ENCODE measurements around the gene JAZF1. TPM values are rescaled to one million over a fixed set of nuclear protein-coding genes. Genes with fewer than 3 reads are reported as not detected.
A peak's percentile ranks its signal among the peaks of the same experiment; 100 is the strongest.

The JAZF1 gene
- total RNA-seq, 1 experiment from 2014 or later = 15.3 TPM

- DNase-seq (ENCODE audit: low read depth, low spot score) = peak; percentile 35
- in situ Hi-C loops (cut with HindIII; ENCODE audit: low pct_unique_long_range_greater_than_20kb, low sequenced_read_pairs) = no loop called here
Measured at GRCh38 chr7:28152594-28152993, 28.0 kb downstream of the JAZF1 start.

GRCh38 chr7:28151965-28152364 lies 28.6 kb downstream of the JAZF1 start:
- in situ Hi-C loops (cut with HindIII; ENCODE audit: low pct_unique_long_range_greater_than_20kb, low sequenced_read_pairs) = no loop called here
- peak; percentile 93 for DNase-seq (ENCODE audit: low read depth, low spot score)

- in situ Hi-C loops (cut with HindIII; ENCODE audit: low pct_unique_long_range_greater_than_20kb, low sequenced_read_pairs) = no loop called here
Measured at GRCh38 chr7:28149291-28150101, 31.1 kb downstream of the JAZF1 start.

GRCh38 chr7:28145931-28146330 lies 34.7 kb downstream of the JAZF1 start:
- DNase-seq (ENCODE audit: low read depth, low spot score) = no peak
- in situ Hi-C loops (cut with HindIII; ENCODE audit: low pct_unique_long_range_greater_than_20kb, low sequenced_read_pairs) = no loop called here

More at GRCh38 chr7:28149291-28150101, 31.1 kb downstream of the JAZF1 start:
- no peak for DNase-seq (ENCODE audit: low read depth, low spot score)

- in situ Hi-C loops (cut with HindIII; ENCODE audit: low pct_unique_long_range_greater_than_20kb, low sequenced_read_pairs) = no loop called here
- DNase-seq (ENCODE audit: low read depth, low spot score) = no peak
Measured at GRCh38 chr7:28145090-28145626, 35.4 kb downstream of the JAZF1 start.

- DNase-seq (ENCODE audit: low read depth, low spot score) = peak; percentile 28
- in situ Hi-C loops (cut with HindIII; ENCODE audit: low pct_unique_long_range_greater_than_20kb, low sequenced_read_pairs) = no loop called here
Measured at GRCh38 chr7:28144266-28144665, 36.3 kb downstream of the JAZF1 start.

GRCh38 chr7:28142650-28143049 lies 37.9 kb downstream of the JAZF1 start:
- peak; percentile 50 for DNase-seq (ENCODE audit: low read depth, low spot score)
- in situ Hi-C loops (cut with HindIII; ENCODE audit: low pct_unique_long_range_greater_than_20kb, low sequenced_read_pairs) = no loop called here

- in situ Hi-C loops (cut with HindIII; ENCODE audit: low pct_unique_long_range_greater_than_20kb, low sequenced_read_pairs) = no loop called here
- no peak for DNase-seq (ENCODE audit: low read depth, low spot score)
Measured at GRCh38 chr7:28140979-28141378, 39.6 kb downstream of the JAZF1 start.

GRCh38 chr7:28138837-28139236 lies 41.8 kb downstream of the JAZF1 start:
- in situ Hi-C loops (cut with HindIII; ENCODE audit: low pct_unique_long_range_greater_than_20kb, low sequenced_read_pairs) = no loop called here
- no peak for DNase-seq (ENCODE audit: low read depth, low spot score)

- DNase-seq (ENCODE audit: low read depth, low spot score) = peak; percentile 35
- in situ Hi-C loops (cut with HindIII; ENCODE audit: low pct_unique_long_range_greater_than_20kb, low sequenced_read_pairs) = no loop called here
Measured at GRCh38 chr7:28137463-28137862, 43.1 kb downstream of the JAZF1 start.

- DNase-seq (ENCODE audit: low read depth, low spot score) = no peak
Measured at GRCh38 chr7:28136885-28137284, 43.7 kb downstream of the JAZF1 start.

GRCh38 chr7:28136420-28136819 lies 44.2 kb downstream of the JAZF1 start:
- in situ Hi-C loops (cut with HindIII; ENCODE audit: low pct_unique_long_range_greater_than_20kb, low sequenced_read_pairs) = no loop called here
- peak; percentile 61 for DNase-seq (ENCODE audit: low read depth, low spot score)

More at GRCh38 chr7:28136885-28137284, 43.7 kb downstream of the JAZF1 start:
- in situ Hi-C loops (cut with HindIII; ENCODE audit: low pct_unique_long_range_greater_than_20kb, low sequenced_read_pairs) = no loop called here

GRCh38 chr7:28135760-28136159 lies 44.8 kb downstream of the JAZF1 start:
- in situ Hi-C loops (cut with HindIII; ENCODE audit: low pct_unique_long_range_greater_than_20kb, low sequenced_read_pairs) = no loop called here
- DNase-seq (ENCODE audit: low read depth, low spot score) = no peak

- DNase-seq (ENCODE audit: low read depth, low spot score) = no peak
- in situ Hi-C loops (cut with HindIII; ENCODE audit: low pct_unique_long_range_greater_than_20kb, low sequenced_read_pairs) = no loop called here
Measured at GRCh38 chr7:28135315-28135714, 45.3 kb downstream of the JAZF1 start.

GRCh38 chr7:28133872-28134271 lies 46.7 kb downstream of the JAZF1 start:
- in situ Hi-C loops (cut with HindIII; ENCODE audit: low pct_unique_long_range_greater_than_20kb, low sequenced_read_pairs) = no loop called here
- no peak for DNase-seq (ENCODE audit: low read depth, low spot score)

- peak; percentile 88 for DNase-seq (ENCODE audit: low read depth, low spot score)
- in situ Hi-C loops (cut with HindIII; ENCODE audit: low pct_unique_long_range_greater_than_20kb, low sequenced_read_pairs) = no loop called here
Measured at GRCh38 chr7:28132959-28133870, 47.4 kb downstream of the JAZF1 start.

- DNase-seq (ENCODE audit: low read depth, low spot score) = no peak
- in situ Hi-C loops (cut with HindIII; ENCODE audit: low pct_unique_long_range_greater_than_20kb, low sequenced_read_pairs) = no loop called here
Measured at GRCh38 chr7:28130277-28130676, 50.3 kb downstream of the JAZF1 start.

GRCh38 chr7:28128608-28129007 lies 52.0 kb downstream of the JAZF1 start:
- peak; percentile 37 for DNase-seq (ENCODE audit: low read depth, low spot score)
- in situ Hi-C loops (cut with HindIII; ENCODE audit: low pct_unique_long_range_greater_than_20kb, low sequenced_read_pairs) = no loop called here
